HG03135 (cell line): ENCODE results near the gene DCHS2.

Experiments used
- ATAC-seq: cut with Tn5 transposase; IDR thresholded peaks from one replicate; pipeline ENCODE4 v1.9.1; 2021; ENCODE audit warnings: mild to moderate bottlenecking, moderate library complexity; ENCODE audit not compliant: unreplicated experiment

The DCHS2 gene

GRCh38 chr4:154490583-154491340 lies 837 bp downstream of the DCHS2 start:
- ATAC-seq: peak; percentile 63

DNA sequence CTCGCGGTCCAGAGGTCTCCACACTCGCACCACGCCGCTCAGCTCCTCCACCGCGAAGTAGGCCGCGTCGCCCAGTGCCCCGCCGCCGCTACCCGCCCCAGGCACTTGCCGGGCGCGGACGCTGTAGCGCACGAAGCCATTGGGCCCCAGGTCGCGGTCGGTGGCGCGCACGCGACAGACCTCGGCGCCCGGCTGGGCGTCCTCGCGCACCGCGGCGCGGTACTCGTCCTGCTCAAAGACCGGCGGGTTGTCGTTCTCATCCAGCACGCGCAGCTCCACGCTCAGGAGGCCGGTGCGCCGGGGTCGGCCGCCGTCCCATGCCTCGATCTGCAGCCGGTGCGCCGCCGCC lies 1.4 kb downstream of the DCHS2 start:
- ATAC-seq: no peak

GRCh38 chr4:154489558-154490233 lies 1.9 kb downstream of the DCHS2 start:
- ATAC-seq: no peak

DNA sequence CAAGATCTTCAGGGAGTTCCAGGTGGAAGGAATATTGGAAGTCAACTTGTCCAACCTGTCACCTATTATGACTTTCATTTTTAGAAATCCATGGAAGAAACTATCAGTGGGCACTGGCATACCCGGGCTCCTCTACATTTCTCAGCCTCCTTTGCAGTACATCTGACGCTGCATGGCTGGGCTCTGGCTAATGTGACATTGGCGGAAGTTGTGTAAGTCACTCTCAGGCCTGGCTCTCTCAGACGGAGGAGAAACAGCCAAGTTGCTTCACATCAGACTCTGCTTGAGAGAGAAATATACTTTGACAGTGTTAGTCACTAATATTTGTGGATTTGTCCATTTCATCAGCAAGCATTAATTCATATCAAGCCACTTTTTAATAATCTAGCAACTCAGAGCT lies 4.5 kb downstream of the DCHS2 start:
- ATAC-seq: no peak

- peak; percentile 99 for ATAC-seq
Measured at GRCh38 chr4:154485127-154485773, 6.3 kb downstream of the DCHS2 start.

- peak; percentile 30 for ATAC-seq
Measured at GRCh38 chr4:154478547-154478946, 13.1 kb downstream of the DCHS2 start.

DNA sequence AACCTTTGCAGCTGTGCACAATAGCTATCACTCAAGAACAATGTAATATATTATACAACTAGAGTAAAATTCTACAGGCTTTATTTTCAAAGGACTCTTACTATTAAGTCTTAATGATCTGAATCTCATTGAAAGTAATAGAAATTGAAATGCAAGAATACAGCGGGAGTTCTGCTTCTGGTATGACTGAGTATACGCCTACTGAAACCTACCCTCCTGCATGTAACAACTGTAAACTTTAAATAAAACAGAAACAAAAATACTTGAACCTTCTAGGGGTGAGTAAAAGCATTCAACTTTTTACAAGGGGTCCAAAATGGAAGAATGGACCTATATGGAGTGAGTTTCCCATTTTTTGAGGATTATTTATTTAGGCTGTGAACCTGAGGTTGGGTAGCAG lies 13.5 kb downstream of the DCHS2 start:
- peak; percentile 85 for ATAC-seq

- no peak for ATAC-seq
Measured at GRCh38 chr4:154476232-154476631, 15.4 kb downstream of the DCHS2 start.

- ATAC-seq: no peak
Measured at GRCh38 chr4:154475820-154476219, 15.8 kb downstream of the DCHS2 start.

GRCh38 chr4:154473497-154473896 lies 18.1 kb downstream of the DCHS2 start:
- no peak for ATAC-seq

DNA sequence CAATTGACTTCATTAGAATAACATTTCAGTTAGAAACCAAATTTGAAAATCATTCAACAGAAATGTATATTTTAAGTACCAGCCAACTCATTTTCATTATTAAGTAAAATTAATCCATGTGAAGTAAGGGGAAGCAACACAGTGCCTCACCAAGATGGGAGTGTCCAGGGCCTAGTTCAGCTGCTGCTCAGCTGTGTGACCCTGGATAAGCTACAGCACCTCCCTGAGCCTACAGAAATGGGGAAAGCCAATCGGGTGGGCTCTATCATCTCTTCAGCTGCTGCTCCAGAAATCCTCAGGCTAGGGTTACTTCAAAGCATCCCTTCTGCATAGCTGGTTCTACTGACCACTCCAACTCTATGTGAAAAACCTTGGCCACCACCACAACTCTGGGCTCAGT lies 18.7 kb downstream of the DCHS2 start:
- no peak for ATAC-seq

DNA sequence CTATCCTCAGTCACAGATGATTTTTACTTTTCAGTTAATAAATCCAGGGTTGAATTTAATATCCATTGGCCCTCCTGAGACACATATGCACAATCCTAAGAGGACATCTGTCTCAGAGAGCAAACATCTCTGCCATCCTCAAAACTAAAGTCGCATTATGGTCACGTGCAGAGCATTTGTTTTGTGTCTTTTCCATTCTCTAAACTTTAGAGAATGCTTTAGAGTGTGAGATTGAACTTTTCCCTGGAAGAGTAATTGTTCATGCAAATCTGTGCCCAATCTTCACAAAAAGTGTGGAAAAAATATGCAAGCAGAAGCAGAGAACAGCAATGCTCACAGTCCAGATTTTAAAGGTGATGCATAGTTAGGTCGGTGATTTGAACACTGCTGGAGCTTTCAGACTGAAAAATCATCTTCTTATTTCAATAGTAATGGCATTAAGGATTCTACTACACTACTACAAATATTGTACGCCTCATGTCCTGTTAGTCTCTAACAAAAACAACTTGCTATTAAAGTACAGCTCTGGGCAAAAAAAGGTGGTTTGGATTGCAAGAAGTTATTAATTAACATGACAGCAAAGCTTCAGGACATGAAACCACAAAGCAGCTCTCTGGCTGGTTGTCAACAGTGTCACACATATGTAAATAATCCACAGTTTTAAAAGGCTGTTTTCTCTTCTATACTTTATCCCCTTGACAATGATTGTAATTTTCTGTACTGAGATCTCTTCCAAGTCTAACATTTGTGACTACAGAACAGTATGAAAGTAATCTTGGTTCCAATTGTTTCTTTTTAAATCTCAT lies 19.9 kb downstream of the DCHS2 start:
- ATAC-seq: peak; percentile 83

DNA sequence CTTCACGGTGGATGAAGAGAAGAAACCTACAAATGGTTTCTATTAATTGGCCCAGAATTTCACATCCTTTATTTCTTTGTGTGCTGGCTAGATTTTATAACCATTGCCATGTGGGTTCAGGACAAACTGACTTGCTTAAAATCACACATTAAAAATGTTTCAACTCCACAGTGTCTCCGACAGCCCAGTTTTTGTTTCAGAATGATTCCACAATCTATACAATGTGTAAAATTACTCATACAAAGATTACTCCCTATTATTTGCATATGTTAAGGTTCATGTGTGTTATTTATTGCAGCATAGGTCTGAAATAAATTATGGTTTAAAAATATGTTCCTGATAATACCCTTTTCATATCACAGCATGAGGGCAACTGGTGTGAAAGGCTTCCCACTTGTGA lies 20.6 kb downstream of the DCHS2 start:
- peak; percentile 62 for ATAC-seq

- ATAC-seq: no peak
Measured at GRCh38 chr4:154467886-154468285, 23.7 kb downstream of the DCHS2 start.

DNA sequence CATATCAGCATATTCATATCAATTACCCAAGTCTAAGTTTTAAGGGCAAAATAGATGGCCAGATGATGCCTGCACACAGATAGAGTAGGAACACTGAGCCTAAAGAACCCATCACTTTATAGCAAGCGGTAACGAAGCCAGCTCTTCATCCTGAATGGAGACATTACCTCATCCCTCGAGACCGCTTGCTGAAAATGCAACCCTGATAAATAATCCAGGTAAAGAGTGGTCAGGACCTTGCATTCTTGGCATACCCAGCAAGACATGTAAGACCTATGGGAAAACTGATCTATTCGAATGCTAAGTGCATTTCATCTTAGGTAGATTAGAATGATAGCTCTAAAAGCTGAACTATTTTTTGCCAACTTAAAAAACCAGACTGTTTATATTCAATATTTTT lies 25.3 kb downstream of the DCHS2 start:
- ATAC-seq: no peak

DNA sequence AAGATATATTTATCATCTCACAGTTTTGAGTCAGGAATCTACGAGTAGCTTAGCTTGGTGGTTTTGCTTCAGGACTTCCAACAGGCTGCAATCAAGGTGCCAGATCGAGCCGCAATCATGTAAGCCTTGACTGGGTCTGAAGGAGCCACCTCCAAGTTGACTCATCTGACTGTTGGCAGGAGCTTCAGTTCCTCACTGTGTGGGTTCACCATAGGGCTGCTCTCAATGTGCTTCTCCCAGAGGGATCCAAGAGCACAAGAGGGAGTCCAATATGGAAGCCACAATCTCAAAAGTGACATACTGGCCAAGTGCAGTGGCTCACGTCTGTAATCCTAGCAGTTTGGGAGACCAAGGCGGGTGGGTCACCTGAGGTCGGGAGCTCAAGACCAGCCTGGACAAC lies 26.5 kb downstream of the DCHS2 start:
- no peak for ATAC-seq

DNA sequence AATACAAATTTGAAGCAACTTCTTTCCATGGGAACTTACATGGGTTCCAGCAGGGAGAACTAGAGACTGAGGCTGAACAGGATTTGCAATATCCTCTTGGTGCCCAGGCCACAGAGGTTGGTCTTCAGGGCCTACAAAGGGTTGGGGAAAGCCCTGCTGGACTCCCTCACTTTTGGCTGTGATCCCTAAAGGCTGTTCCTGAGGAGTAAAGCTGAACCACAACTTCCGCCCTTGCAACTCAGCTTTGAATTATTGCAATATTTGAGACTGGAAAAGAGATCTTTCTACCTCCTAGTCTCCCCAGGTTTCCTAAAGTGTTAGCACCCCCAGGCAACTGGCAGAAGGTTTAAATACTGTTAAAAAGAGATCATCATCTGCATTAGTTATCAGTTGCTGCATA lies 26.9 kb downstream of the DCHS2 start:
- no peak for ATAC-seq

GRCh38 chr4:154462081-154462810 lies 29.4 kb downstream of the DCHS2 start:
- ATAC-seq: no peak

DNA sequence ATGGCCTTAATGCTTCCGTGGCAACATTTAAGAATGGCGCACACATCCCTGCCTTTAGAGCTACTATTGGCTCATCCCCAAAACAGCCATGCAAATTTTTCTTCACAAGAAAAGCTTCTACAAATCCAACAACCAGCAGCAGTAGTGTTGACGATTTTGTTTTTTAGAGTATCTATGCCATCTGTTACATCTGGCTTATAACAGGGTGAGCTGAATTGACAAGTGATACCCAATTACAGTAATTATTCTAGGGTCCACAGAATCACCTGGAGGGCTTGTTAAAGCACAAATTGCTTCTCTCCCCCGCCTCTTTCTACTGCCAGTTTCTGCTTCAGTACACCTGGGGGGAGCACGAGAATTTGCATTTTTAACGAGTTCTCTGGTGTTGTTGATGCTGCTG lies 34.1 kb downstream of the DCHS2 start:
- ATAC-seq: no peak

DNA sequence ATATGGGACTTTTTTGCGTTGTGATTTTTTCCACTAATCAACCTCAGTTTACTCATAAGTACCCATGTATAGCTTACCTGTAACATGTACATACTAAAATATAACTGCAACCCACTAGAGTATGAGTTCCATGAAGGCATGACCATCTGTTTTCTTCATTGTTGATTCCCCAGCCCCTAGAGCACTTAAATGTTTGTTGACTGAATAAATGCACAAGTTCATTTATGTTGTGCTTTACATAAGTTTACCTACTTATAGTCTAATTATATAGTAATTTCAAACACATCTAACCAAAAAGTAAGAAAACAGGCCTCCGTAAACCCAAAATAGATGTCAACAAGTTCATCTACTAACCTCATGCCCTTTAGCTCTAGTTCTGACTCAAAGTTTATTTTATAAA lies 34.7 kb downstream of the DCHS2 start:
- ATAC-seq: no peak

- no peak for ATAC-seq
Measured at GRCh38 chr4:154456240-154456639, 35.4 kb downstream of the DCHS2 start.
